ENCODE data around the gene TMEM175. TPM values are rescaled to one million over a fixed set of nuclear protein-coding genes. Genes with fewer than 3 reads are reported as not detected.

TMEM175 gene
- total RNA-seq, 1 experiment from 2014 or later = 10.0 TPM

- no peak for TF ChIP-seq CTCF (conservative IDR thresholded peaks at IDR 0.05; ENCODE audit: low read depth, low read length)
- TF ChIP-seq EZH2 (IDR thresholded peaks at IDR 0.05; ENCODE audit: borderline replicate concordance, low read depth, low read length, poor library complexity, severe bottlenecking) = no peak
- Histone ChIP-seq H3K27ac (ENCODE audit: low read depth, low read length, poor library complexity, severe bottlenecking) (no peak overlapping the region), H3K4me1 (ENCODE audit: insufficient read depth, low read length, poor library complexity, severe bottlenecking) (no peaks in the 10 kb centered on the region), H3K36me3 (ENCODE audit: insufficient read depth, low read length, poor library complexity, severe bottlenecking) (peaks cover 3% of the 10 kb centered on the region), H3K27me3 (replicated peaks; ENCODE audit: insufficient read depth, low read depth, low read length, poor library complexity) (no peaks in the 10 kb centered on the region), H3K4me3 (ENCODE audit: low read depth, low read length, poor library complexity, severe bottlenecking) (no peak overlapping the region), H3K9me3 (ENCODE audit: low read depth, low read length, poor library complexity, severe bottlenecking) (no peaks in the 10 kb centered on the region)
- no TSS peak for BruUV-seq (replicated peaks)
- ChIA-PET CTCF (no interaction called here), POLR2A (ENCODE audit: low non-redundant PET) (no interaction called here)
- no peak for DNase-seq (ENCODE audit: low spot score)
- intact Hi-C loops (cut with micrococcal nuclease; ENCODE audit: unreplicated experiment) = no loop called here
These were observed 36.7 kb upstream of the TMEM175 start for GRCh38 chr4:895596-895995.

- H3K27ac ChIP-seq (ENCODE audit: low read depth, low read length, poor library complexity, severe bottlenecking) = no peak overlapping the region
- ChIA-PET POLR2A (ENCODE audit: low non-redundant PET) (no interaction called here), CTCF (no interaction called here)
- H3K36me3 ChIP-seq (ENCODE audit: insufficient read depth, low read length, poor library complexity, severe bottlenecking) = peaks cover 3% of the 10 kb centered on the region
- no peak overlapping the region for H3K4me3 ChIP-seq (ENCODE audit: low read depth, low read length, poor library complexity, severe bottlenecking)
- no peaks in the 10 kb centered on the region for H3K27me3 ChIP-seq (replicated peaks; ENCODE audit: insufficient read depth, low read depth, low read length, poor library complexity)
- no peak for DNase-seq (ENCODE audit: low spot score)
- no peaks in the 10 kb centered on the region for H3K4me1 ChIP-seq (ENCODE audit: insufficient read depth, low read length, poor library complexity, severe bottlenecking)
- TF ChIP-seq CTCF (conservative IDR thresholded peaks at IDR 0.05; ENCODE audit: low read depth, low read length) (0 out of 2 replicates have a peak, but pooled peaks have one; percentile 14), EZH2 (IDR thresholded peaks at IDR 0.05; ENCODE audit: borderline replicate concordance, low read depth, low read length, poor library complexity, severe bottlenecking) (no peak)
- H3K9me3 ChIP-seq (ENCODE audit: low read depth, low read length, poor library complexity, severe bottlenecking) = no peaks in the 10 kb centered on the region
- intact Hi-C loops (cut with micrococcal nuclease; ENCODE audit: unreplicated experiment) = no loop called here
- BruUV-seq (replicated peaks) = no TSS peak
These were observed 36.0 kb upstream of the TMEM175 start for GRCh38 chr4:896216-896615.

GRCh38 chr4:896630-897029, 35.6 kb upstream of the TMEM175 start:
- Histone ChIP-seq H3K4me1 (ENCODE audit: insufficient read depth, low read length, poor library complexity, severe bottlenecking) (no peaks in the 10 kb centered on the region), H3K27me3 (replicated peaks; ENCODE audit: insufficient read depth, low read depth, low read length, poor library complexity) (no peaks in the 10 kb centered on the region), H3K9me3 (ENCODE audit: low read depth, low read length, poor library complexity, severe bottlenecking) (no peaks in the 10 kb centered on the region), H3K36me3 (ENCODE audit: insufficient read depth, low read length, poor library complexity, severe bottlenecking) (peaks cover 3% of the 10 kb centered on the region), H3K27ac (ENCODE audit: low read depth, low read length, poor library complexity, severe bottlenecking) (no peak overlapping the region), H3K4me3 (ENCODE audit: low read depth, low read length, poor library complexity, severe bottlenecking) (no peak overlapping the region)
- ChIA-PET POLR2A (ENCODE audit: low non-redundant PET) (no interaction called here), CTCF (no interaction called here)
- no peak for DNase-seq (ENCODE audit: low spot score)
- no TSS peak for BruUV-seq (replicated peaks)
- TF ChIP-seq CTCF (conservative IDR thresholded peaks at IDR 0.05; ENCODE audit: low read depth, low read length) = no peak
- no peak for TF ChIP-seq EZH2 (IDR thresholded peaks at IDR 0.05; ENCODE audit: borderline replicate concordance, low read depth, low read length, poor library complexity, severe bottlenecking)
- intact Hi-C loops (cut with micrococcal nuclease; ENCODE audit: unreplicated experiment) = no loop called here
